Heart left ventricle (tissue), 16 donors: ENCODE results near the gene CEP350. TPM values are rescaled to one million over a fixed set of nuclear protein-coding genes. Genes with fewer than 3 reads are reported as not detected.
A peak's percentile ranks its signal among the peaks of the same experiment; 100 is the strongest.

Source experiments
- ATAC-seq, 4 donors: fragments of 200-7000 bp; cut with Tn5 transposase; one replicate each; pipeline ENCODE4 v1.9.1; 2020 to 2022; ENCODE audit warnings: moderate library complexity in 4 of 4, mild to moderate bottlenecking in 3 of 4, moderate number of reproducible peaks in 1 of 4
- DNase-seq, 5 donors: peaks; one replicate each; pipeline ENCODE4 v3.0.0-alpha.2; 2020
- H3K27ac ChIP-seq, 12 donors: fragments of 200-600 bp; sonication (generic) in 4 of 12; one replicate each; pipeline versions ENCODE4 v1.5.0 to v1.8.0; 2016 to 2022; ENCODE audit warnings: mild to moderate bottlenecking in 2 of 12
- H3K27me3 ChIP-seq, 9 donors: fragments of 200-600 bp; sonication (generic) in 2 of 9; one replicate each; pipeline versions ENCODE4 v1.5.1 to v1.8.0; 2016 to 2022; ENCODE audit warnings: mild to moderate bottlenecking in 3 of 9
- H3K36me3 ChIP-seq, 9 donors: fragments of 200-600 bp; sonication (generic) in 2 of 9; one replicate each; pipeline versions ENCODE4 v1.5.0 to v1.8.0; 2018 to 2022; ENCODE audit warnings: mild to moderate bottlenecking in 2 of 9
- H3K4me1 ChIP-seq, 12 donors: fragments of 200-600 bp; sonication (generic) in 4 of 12; one replicate each; pipeline versions ENCODE4 v1.5.0 to v1.8.0; 2016 to 2022; ENCODE audit warnings: mild to moderate bottlenecking in 3 of 12
- H3K4me3 ChIP-seq, 12 donors: fragments of 200-600 bp; sonication (generic) in 4 of 12; one replicate each; pipeline versions ENCODE4 v1.5.0 to v1.8.0; 2017 to 2022; ENCODE audit warnings: mild to moderate bottlenecking in 9 of 12, moderate library complexity in 4 of 12
- H3K9me3 ChIP-seq, 12 donors: fragments of 200-600 bp; sonication (generic) in 4 of 12; one replicate each; pipeline versions ENCODE4 v1.5.0 to v1.8.0; 2016 to 2022; ENCODE audit warnings: mild to moderate bottlenecking in 1 of 12
- POLR2A ChIP-seq, 2 donors: fragments of 450-650 bp; IDR thresholded peaks; one replicate each; pipeline ENCODE4 v1.6.1; 2017; ENCODE audit warnings: antibody characterized with exemption in 2 of 2, mild to moderate bottlenecking in 2 of 2, moderate library complexity in 2 of 2
- WGBS, 4 donors: extraction: QIAGEN DNeasy Blood & Tissue Kit in 2 of 4; methylation state at CpG; one replicate each; pipeline versions ENCODE4 v1.1.5 to v1.1.7; 2013 to 2018; 5-methylcytosine and 5-hydroxymethylcytosine counted together
- intact Hi-C, 10 donors: fragments of 100-400 bp; cut with DNase I; formaldehyde crosslinking; loops; one replicate each; pipeline versions ENCODE4 v1.11.1 to v1.14.2; 2022
- polyA plus RNA-seq, 2 donors: library from polyadenylated mRNA; stranded (reverse); fragments of 200-250 nt; gene quantifications; one replicate each; pipeline ENCODE4 v1.2.3, GENCODE V29; 2013
- total RNA-seq, 9 donors: library from RNA; depleted of rRNA in 2 of 9; stranded (reverse); fragments of >200 nt in 2 of 9; fragmentation: NEBNext Ultra II Directional in 3 of 9; extraction: Animal tissue kit (Norgen Biotek cat#: 25700) in 3 of 9; gene quantifications; one replicate each; pipeline versions ENCODE4 v1.1.0 to v1.2.4, GENCODE V29; 2016 to 2023
- TF ChIP-seq, protein P1 (sequence below), 12 donors: fragments of 200-600 bp; sonication (generic) in 4 of 12; IDR thresholded peaks; one replicate each; pipeline versions ENCODE4 v1.5.0 to v1.8.0; 2018 to 2022; ENCODE audit warnings: antibody characterized with exemption in 12 of 12, mild to moderate bottlenecking in 5 of 12
- donor health status: ischemic (EF 13 %, LVEDD 7.1; RV severe dilation, severe dysfunction).
- donor health status: healthy with polysubstance abuse.
- donor health status: DM: no; HTN: yes; CAD: no.
- donor health status: DM: no; HTN: no; CAD: no.
- donor health status: ischemic (EF 25% LVEDD 6.9; RV normal size, moderate dysfunction).
- donor health status: ischemic (EF 25% LVEDD 5.7; RV mildly dilated, moderate dysfunction).
- donor health status: healthy.
- donor health status: DM: yes; HTN: yes; CAD: no.
- donor health status: ischemic (EF 35%, LVEDD 5.7; RV mildly dilated, moderate dysfunction).
- donor health status: nonischemic (EF 11% LVEDD 7.7; RV severe dilation, severe dysfunction).
- donor health status: DM: yes; HTN: yes; CAD: no.
- donor health status: PGD.
- donor health status: ischemic (EF 29% LVEDD 5.4; RV normal size, mild dysfunction).
- donor health status: nonischemic (EF 23%, LVEDD 6.1; RV moderate dilation, normal function).

CEP350 gene
- total and polyA plus RNA-seq, 11 donors, result 7.8 to 65.3 (median 40.4) TPM

DNA sequence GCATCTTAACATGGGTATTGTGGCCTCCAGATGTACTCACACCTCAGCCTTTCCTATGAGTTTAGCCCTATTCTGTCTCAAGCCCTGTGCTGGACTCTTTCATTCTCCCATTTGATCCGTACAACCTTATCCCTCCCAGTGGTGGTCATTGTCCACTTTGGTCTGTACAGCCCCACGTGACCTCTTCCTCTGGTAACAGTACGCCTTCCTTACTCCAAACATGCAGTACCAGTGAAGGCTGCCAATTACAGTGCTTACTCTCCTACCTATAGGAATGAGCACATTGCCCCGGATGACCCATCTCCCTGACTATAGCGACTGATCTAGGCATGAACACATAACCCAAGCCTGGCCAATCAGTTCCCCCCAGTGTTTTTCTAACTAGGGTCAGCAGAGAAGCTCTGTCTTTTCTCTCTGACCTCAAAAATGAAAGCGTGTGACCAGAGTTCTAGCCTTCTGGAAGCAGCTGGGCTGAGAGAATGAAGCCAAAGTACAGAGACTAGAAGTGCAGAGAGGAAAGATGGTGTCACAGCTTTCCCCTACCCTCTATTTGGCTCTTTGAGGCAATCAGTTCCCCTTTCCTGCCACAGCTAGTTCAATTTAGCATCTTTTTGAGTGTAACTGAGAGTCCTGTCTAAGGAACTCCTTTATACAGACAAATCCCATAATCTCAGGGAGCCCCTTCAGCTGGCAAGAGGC lies 190.2 kb downstream of the CEP350 start:
- peak overlapping the region in 2 of 12 donors; percentile 13 to 23 for H3K27ac ChIP-seq

GRCh38 chr1:180145446-180145845 lies 190.8 kb downstream of the CEP350 start:
- H3K9me3 ChIP-seq, result no peaks in the 10 kb centered on the region
- intact Hi-C loops, result no loop called here
- peak overlapping the region in 1 of 12 donors; percentile 23 for H3K27ac ChIP-seq
- no peak overlapping the region for H3K4me3 ChIP-seq
- DNase-seq (no peak), ATAC-seq (no peak)
- H3K36me3 ChIP-seq, result no peaks in the 10 kb centered on the region
- H3K27me3 ChIP-seq, result no peaks in the 10 kb centered on the region
- H3K4me1 ChIP-seq, result no peaks in the 10 kb centered on the region
- TF ChIP-seq, protein P1, sequence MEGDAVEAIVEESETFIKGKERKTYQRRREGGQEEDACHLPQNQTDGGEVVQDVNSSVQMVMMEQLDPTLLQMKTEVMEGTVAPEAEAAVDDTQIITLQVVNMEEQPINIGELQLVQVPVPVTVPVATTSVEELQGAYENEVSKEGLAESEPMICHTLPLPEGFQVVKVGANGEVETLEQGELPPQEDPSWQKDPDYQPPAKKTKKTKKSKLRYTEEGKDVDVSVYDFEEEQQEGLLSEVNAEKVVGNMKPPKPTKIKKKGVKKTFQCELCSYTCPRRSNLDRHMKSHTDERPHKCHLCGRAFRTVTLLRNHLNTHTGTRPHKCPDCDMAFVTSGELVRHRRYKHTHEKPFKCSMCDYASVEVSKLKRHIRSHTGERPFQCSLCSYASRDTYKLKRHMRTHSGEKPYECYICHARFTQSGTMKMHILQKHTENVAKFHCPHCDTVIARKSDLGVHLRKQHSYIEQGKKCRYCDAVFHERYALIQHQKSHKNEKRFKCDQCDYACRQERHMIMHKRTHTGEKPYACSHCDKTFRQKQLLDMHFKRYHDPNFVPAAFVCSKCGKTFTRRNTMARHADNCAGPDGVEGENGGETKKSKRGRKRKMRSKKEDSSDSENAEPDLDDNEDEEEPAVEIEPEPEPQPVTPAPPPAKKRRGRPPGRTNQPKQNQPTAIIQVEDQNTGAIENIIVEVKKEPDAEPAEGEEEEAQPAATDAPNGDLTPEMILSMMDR (IDR thresholded peaks at IDR 0.05), result no peak
- TF ChIP-seq POLR2A (IDR thresholded peaks at IDR 0.05), result no peak
- 92 to 95% (median 94%) methylated on average over 3 of the region's 3 CpGs for WGBS, 4 donors

More for the DNA sequence above, 190.2 kb downstream of the CEP350 start:
- no peaks in the 10 kb centered on the region for H3K36me3 ChIP-seq
- no peak overlapping the region for H3K4me3 ChIP-seq
- ATAC-seq (no peak), DNase-seq (no peak)
- no peaks in the 10 kb centered on the region for H3K27me3 ChIP-seq
- TF ChIP-seq, protein P1 (IDR thresholded peaks at IDR 0.05), result no peak
- no peak for TF ChIP-seq POLR2A (IDR thresholded peaks at IDR 0.05)
- intact Hi-C loops, result no loop called here
- H3K9me3 ChIP-seq, result no peaks in the 10 kb centered on the region
- no peaks in the 10 kb centered on the region for H3K4me1 ChIP-seq
- 70 to 75% (median 72%) methylated on average over 6 of the region's 6 CpGs for WGBS, 4 donors

GRCh38 chr1:180150982-180151381 lies 196.4 kb downstream of the CEP350 start:
- Histone ChIP-seq H3K27ac (peak overlapping the region in 1 of 12 donors; percentile 32), H3K9me3 (no peaks in the 10 kb centered on the region), H3K36me3 (no peaks in the 10 kb centered on the region), H3K4me1 (peaks cover 0 to 21% (median 10%) of the 10 kb centered on the region in 12 donors), H3K27me3 (no peaks in the 10 kb centered on the region), H3K4me3 (no peak overlapping the region)
- intact Hi-C loops, result loop anchor here in 3 of 10 donors (5.0 to 10.0 kb wide), 3 partner anchors 34 to 196 kb away; partner anchors contain the start of gene CEP350 (in 1 of the 3)
- no peak for TF ChIP-seq POLR2A (IDR thresholded peaks at IDR 0.05)
- TF ChIP-seq, protein P1 (IDR thresholded peaks at IDR 0.05), result no peak
- WGBS, 4 donors, result 33 to 71% (median 42%) methylated on average over 1 of the region's 1 CpG
- ATAC-seq (no peak), DNase-seq (no peak)

GRCh38 chr1:180151508-180151907 lies 196.9 kb downstream of the CEP350 start:
- peaks cover 0 to 26% (median 13%) of the 10 kb centered on the region in 12 donors for H3K4me1 ChIP-seq
- WGBS, 4 donors, result 78 to 90% (median 83%) methylated on average over 3 of the region's 3 CpGs
- no peaks in the 10 kb centered on the region for H3K36me3 ChIP-seq
- intact Hi-C loops, result loop anchor here in 3 of 10 donors (5.0 to 10.0 kb wide), 3 partner anchors 34 to 197 kb away; partner anchors contain the start of gene CEP350 (in 1 of the 3)
- ATAC-seq (no peak), DNase-seq (no peak)
- H3K27me3 ChIP-seq, result no peaks in the 10 kb centered on the region
- no peak for TF ChIP-seq POLR2A (IDR thresholded peaks at IDR 0.05)
- TF ChIP-seq, protein P1 (IDR thresholded peaks at IDR 0.05), result no peak
- H3K4me3 ChIP-seq, result no peak overlapping the region
- no peaks in the 10 kb centered on the region for H3K9me3 ChIP-seq
- peak overlapping the region in 1 of 12 donors; percentile 32 for H3K27ac ChIP-seq
